Stimulated activated CD4-positive, alpha-beta T cell treated with anti-CD3 and anti-CD28 coated beads, Interleukin-1b, Interleukin-23, amount 100 ng/mL, for 4 hours (primary cell): ENCODE results near the gene BAG1.

ENCODE experiments used
- DNase-seq, 2 donors: peaks; one replicate each; pipeline ENCODE4 v3.0.0-alpha.2; 2020; ENCODE audit warnings: low read depth in 2 of 2

Gene BAG1

DNA sequence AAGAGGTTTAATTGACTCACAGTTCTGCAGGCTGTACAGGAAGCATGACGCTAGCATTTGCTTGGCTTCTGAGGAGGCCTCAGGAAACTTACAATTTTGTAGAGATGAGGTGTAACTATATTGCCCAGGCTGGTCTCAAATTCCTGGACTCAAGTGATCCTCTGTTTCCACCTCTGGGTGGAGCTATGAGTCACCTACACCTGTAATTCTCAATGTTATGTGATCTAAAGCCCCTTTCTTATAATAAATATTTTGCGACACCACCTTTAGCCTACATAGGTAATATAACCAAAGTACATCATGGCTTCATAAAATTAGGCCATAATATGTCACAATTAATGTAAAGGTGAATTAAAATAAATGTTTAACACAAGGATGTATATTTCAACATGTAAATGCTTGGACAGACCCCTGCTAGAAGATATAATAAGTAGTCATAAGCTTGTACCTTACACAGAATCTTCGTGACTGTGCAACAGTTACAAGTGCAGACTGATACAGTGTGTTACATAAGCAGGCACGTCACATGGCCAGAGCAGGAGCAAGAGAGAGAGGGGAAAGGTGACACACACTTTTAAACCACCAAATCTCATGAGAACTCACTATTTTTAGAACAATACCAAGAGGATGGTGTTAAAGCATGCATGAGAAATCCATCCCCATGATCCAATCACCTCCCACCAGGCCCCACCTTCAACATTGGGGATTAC is 54.3 kb downstream of the BAG1 start:
- DNase-seq = no peak

DNA sequence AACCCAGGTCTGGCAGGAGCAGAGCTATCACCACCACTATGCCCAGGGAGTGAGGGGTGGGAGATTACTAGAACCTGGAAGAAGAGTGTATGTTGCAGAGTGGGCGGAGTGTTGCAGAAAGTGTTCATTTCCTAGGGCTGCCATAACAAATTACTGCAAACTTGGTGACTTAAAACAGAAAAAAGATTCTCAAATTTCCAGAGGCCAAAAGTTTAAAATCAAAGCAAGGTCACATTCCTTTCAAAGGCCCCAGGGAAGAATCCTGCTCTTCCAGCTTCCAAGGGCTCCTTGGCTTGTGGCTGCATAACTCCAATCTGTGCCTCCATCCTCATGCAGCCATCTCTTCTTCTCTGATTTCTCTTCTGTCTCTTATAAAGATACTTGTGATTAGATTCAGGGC is 55.1 kb downstream of the BAG1 start:
- DNase-seq = no peak

GRCh38 chr9:33202552-33203201 is 61.8 kb downstream of the BAG1 start:
- no peak for DNase-seq
